ENCODE data around the gene CCDC71L. TPM values are rescaled to one million over a fixed set of nuclear protein-coding genes. Genes with fewer than 3 reads are reported as not detected.

CCDC71L gene
- total RNA-seq (2022; extraction: Qiagen RNA extraction), result 7.7 to 13.6 TPM (median 12.1 TPM) in 5 replicates

GRCh38 chr7:106660862-106661720, at the start of gene CCDC71L:
TSS of gene CCDC71L (minus strand) at chr7:106661158. CDS start at chr7:106660896, 262 bp downstream.

Other genes starting within 250 kb of the CCDC71L start
- not detected in 5 replicates for gene PIK3CG, start 204.1 kb upstream of the CCDC71L start, total RNA-seq (2022; extraction: Qiagen RNA extraction)

Data from A549 treated with AZD2906 at 1 μM for 4 hours (cell line).